Activated CD8-positive, alpha-beta memory T cell treated with anti-CD3 and anti-CD28 coated beads, Interleukin-2, amount 50 U/mL, for 24 hours (primary cell): ENCODE results near the gene RADIL.

Experiments used
- DNase-seq: peaks from one replicate; pipeline ENCODE4 v3.0.0-alpha.2; 2020; ENCODE audit errors: extremely low read depth

RADIL gene

GRCh38 chr7:4754433-4755010, 129.0 kb downstream of the RADIL start:
- DNase-seq = no peak

GRCh38 chr7:4753598-4754432, 129.7 kb downstream of the RADIL start:
- peak; percentile 50 for DNase-seq

- DNase-seq = no peak
Measured at GRCh38 chr7:4751398-4751947, 132.0 kb downstream of the RADIL start.

GRCh38 chr7:4749798-4750197, 133.7 kb downstream of the RADIL start:
- no peak for DNase-seq

GRCh38 chr7:4749363-4749762, 134.2 kb downstream of the RADIL start:
- no peak for DNase-seq
